Measurements from ENCODE around the gene PLXND1.

Gene PLXND1

GRCh38 chr3:129605203-129605921 is 1.1 kb downstream of the PLXND1 start:
- TF ChIP-seq, protein P1, sequence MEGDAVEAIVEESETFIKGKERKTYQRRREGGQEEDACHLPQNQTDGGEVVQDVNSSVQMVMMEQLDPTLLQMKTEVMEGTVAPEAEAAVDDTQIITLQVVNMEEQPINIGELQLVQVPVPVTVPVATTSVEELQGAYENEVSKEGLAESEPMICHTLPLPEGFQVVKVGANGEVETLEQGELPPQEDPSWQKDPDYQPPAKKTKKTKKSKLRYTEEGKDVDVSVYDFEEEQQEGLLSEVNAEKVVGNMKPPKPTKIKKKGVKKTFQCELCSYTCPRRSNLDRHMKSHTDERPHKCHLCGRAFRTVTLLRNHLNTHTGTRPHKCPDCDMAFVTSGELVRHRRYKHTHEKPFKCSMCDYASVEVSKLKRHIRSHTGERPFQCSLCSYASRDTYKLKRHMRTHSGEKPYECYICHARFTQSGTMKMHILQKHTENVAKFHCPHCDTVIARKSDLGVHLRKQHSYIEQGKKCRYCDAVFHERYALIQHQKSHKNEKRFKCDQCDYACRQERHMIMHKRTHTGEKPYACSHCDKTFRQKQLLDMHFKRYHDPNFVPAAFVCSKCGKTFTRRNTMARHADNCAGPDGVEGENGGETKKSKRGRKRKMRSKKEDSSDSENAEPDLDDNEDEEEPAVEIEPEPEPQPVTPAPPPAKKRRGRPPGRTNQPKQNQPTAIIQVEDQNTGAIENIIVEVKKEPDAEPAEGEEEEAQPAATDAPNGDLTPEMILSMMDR (IDR thresholded peaks at IDR 0.05; ENCODE audit: low read depth, low read length) = no peak
- DNase-seq (ENCODE audit: low read depth, low spot score) = peak; percentile 55
- in situ Hi-C loops (cut with HindIII; ENCODE audit: low sequenced_read_pairs) = no loop called here
- H3K4me3 ChIP-seq (ENCODE audit: low read depth, low read length) = peak overlapping the region; percentile 61

DNA sequence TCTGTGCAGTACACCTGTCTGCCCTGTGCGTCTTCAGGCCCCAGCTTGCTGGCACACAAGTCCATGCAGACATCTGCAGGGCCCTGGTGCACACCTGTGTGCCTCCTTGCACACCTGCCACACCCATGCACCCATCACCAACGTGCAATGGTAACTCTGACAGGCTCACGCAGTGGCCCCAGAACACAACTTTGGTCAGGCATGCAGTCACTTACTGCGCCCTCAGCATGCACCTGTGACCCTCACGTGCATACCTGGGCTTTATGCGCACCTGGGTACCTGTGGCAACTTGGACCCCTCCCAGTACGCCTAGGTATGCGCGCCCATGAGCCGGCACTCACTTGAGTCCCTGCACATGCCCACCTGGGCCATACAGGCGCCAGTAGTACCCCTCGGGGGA is 1.7 kb downstream of the PLXND1 start:
- peak overlapping the region; percentile 61 for H3K4me3 ChIP-seq (ENCODE audit: low read depth, low read length)
- in situ Hi-C loops (cut with HindIII; ENCODE audit: low sequenced_read_pairs) = no loop called here
- no peak for DNase-seq (ENCODE audit: low read depth, low spot score)
- TF ChIP-seq, protein P1 (IDR thresholded peaks at IDR 0.05; ENCODE audit: low read depth, low read length) = no peak

DNA sequence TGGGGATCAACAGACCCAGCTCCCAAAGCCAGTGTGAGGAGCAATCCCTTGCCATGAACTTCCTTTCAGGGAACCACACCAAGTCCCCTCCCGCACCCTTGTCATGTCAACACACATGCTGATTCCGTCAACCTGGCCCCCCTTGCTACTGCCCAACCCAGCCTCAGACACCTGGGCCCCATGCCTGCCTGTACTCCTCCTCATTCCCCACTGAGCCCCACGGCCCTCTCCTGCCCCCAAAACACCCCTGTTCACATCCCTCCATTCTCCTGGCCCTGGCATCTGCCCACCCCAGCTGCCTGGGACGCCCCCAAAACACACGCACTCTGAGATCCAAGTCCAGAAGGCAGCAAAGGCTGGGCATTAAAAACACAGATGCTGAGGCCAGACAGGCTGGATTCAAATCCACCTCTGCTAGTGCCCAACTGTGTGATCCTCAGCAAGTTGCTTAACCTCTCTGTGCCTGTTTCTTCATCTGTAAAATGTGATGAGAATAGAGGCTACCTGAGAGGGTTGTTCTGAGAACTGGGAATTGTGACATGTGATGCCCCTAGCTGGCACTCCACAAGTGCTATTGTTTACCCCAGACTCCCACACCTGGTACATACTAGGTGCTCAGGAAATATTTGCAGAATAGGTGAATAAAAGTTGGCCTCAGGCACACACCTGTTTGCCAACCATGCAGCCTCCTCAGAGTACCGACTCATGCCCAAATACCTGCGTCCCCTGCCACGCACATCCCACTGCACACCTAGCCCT is 2.3 kb downstream of the PLXND1 start:
- DNase-seq (ENCODE audit: low read depth, low spot score) = no peak
- peak overlapping the region; percentile 61 for H3K4me3 ChIP-seq (ENCODE audit: low read depth, low read length)
- TF ChIP-seq, protein P1 (IDR thresholded peaks at IDR 0.05; ENCODE audit: low read depth, low read length) = no peak
- in situ Hi-C loops (cut with HindIII; ENCODE audit: low sequenced_read_pairs) = no loop called here

DNA sequence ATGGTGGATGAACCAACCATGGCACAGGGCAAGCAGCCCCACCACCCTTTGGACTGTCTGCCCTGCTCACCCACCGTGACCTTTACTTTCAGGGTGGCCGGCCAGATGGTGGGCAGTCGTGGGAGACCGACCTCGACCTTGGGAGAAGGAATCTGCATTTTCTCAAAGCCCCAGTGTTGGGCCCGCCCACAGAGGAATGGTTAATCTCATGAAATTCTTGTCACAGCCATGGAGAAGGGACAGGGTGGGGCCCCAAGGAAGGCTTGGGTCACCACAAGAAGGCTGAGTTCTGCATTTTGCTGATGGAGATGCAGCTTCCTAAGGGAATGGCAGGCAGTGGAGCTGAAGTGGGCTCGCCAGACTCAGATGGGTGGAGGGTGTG is 2.9 kb downstream of the PLXND1 start:
- in situ Hi-C loops (cut with HindIII; ENCODE audit: low sequenced_read_pairs) = no loop called here
- no peak for DNase-seq (ENCODE audit: low read depth, low spot score)
- TF ChIP-seq, protein P1 (IDR thresholded peaks at IDR 0.05; ENCODE audit: low read depth, low read length) = no peak
- H3K4me3 ChIP-seq (ENCODE audit: low read depth, low read length) = peak overlapping the region; percentile 61

GRCh38 chr3:129602730-129603560 is 3.5 kb downstream of the PLXND1 start:
- TF ChIP-seq, protein P1 (IDR thresholded peaks at IDR 0.05; ENCODE audit: low read depth, low read length) = no peak
- H3K4me3 ChIP-seq (ENCODE audit: low read depth, low read length) = peak overlapping the region; percentile 61

DNA sequence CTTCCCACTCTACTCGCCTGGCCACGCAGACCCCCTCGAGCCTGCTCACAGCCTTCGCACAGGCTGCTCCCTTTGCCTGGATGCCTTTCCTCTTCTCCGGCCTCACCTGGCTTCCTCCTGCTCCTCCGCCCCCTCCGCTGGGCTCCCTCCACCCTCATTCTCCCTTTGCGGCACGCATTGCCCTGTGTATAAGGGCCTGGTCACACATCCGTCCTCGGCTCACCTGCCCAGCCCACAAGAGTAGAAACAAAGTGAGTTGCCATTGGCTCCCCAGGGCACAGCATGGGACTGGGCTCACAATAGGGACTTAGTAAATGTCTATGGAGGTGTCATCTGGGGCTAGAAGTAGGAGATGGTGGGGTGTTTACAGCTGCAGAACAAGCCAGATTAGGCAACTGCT is 4.2 kb downstream of the PLXND1 start:
- in situ Hi-C loops (cut with HindIII; ENCODE audit: low sequenced_read_pairs) = no loop called here
- no peak for DNase-seq (ENCODE audit: low read depth, low spot score)
- no peak overlapping the region for H3K4me3 ChIP-seq (ENCODE audit: low read depth, low read length)
- TF ChIP-seq, protein P1 (IDR thresholded peaks at IDR 0.05; ENCODE audit: low read depth, low read length) = no peak

More at GRCh38 chr3:129602730-129603560, 3.5 kb downstream of the PLXND1 start:
- DNase-seq (ENCODE audit: low read depth, low spot score) = peak; percentile 92
- in situ Hi-C loops (cut with HindIII; ENCODE audit: low sequenced_read_pairs) = no loop called here

Data from astrocyte of the spinal cord (primary cell).